Measurements from ENCODE around the gene PRR20D. TPM values are rescaled to one million over a fixed set of nuclear protein-coding genes. Genes with fewer than 3 reads are reported as not detected.
"Not testable (repeated sequence)": the region's sequence is repeated elsewhere in the genome, so short reads cannot be mapped to it uniquely, and the experiment has no call there.

Gene PRR20D
- not detected for polyA plus RNA-seq (ENCODE audit: insufficient read length)

- DNase-seq (ENCODE audit: low read depth): not testable (repeated sequence)
Measured at GRCh38 chr13:57160332-57160731, at the start of gene PRR20D. Gene PRR20D, plus strand, starts transcription at chr13:57160632. Its CDS starts 387 bp downstream, at chr13:57161019.

DNA sequence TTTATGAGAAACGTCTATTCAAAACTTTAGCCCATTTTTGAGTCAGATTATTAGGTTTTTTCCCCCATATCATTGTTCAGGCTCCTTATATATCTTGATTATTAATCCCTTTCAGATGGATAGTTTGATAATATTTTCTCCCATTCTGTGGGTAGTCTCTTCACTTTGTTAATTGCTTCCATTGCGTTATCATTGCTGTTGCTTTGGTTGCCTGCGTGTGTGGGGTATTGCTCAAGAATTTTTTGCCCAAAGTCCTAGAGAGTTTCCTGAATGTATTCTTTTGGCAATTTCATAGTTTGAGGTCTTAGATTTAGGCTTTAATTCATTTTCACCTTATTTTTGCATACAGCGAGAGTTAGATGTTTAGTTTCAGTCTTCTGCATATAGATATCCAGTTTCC, 45.5 kb upstream of the PRR20D start:
- DNase-seq (ENCODE audit: low read depth): no peak

GRCh38 chr13:57123681-57124080, 36.8 kb upstream of the PRR20D start:
- peak; percentile 48 for DNase-seq (ENCODE audit: low read depth)

- no peak for DNase-seq (ENCODE audit: low read depth)
Measured at GRCh38 chr13:57128909-57129308, 31.5 kb upstream of the PRR20D start.

GRCh38 chr13:57136093-57136492, 24.3 kb upstream of the PRR20D start:
- DNase-seq (ENCODE audit: low read depth): no peak

DNA sequence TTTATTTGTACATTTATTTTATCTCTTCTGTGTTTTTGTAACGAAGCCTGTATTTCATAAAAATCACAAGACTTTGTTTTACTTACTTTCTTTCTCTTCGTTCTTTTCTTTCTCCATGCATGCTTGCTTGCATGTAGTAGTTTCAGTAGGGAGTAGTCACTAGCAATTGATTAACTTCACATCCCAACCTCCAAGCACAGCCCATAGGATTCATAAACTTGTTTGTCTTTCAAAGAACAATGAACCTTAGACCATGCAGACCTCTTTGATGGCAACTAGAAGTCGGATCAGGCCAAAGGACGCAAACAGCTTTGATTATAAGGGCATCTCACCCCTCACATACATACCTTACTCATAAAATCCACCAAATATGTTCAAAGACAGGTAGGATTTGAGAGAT, 22.8 kb upstream of the PRR20D start:
- no peak for DNase-seq (ENCODE audit: low read depth)

GRCh38 chr13:57138988-57139387, 21.4 kb upstream of the PRR20D start:
- DNase-seq (ENCODE audit: low read depth): no peak

DNA sequence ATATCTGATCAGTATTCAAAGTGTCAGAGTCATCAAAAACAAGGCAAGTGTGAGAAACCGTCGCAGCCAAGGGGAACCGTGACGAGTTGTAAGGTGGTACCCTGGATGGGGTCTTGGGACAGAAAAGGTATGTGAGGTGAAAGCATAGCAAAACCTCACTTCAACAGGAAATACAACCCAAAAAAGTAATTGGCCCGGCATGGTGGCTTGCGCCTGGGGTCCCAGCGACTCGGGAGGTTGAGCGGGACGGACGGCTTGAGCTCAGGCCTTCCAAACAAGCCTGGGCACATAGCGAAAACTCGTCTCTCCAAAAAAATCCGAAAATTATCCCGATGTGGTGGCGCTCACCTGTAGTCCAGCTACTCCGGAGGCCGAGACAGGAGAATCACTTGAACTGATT, 20.7 kb upstream of the PRR20D start:
- DNase-seq (ENCODE audit: low read depth): not testable (repeated sequence)

- DNase-seq (ENCODE audit: low read depth): not testable (repeated sequence)
Measured at GRCh38 chr13:57140235-57140968, 20.0 kb upstream of the PRR20D start, which contains the start of gene PRR20A. Gene PRR20A, plus strand, starts transcription at chr13:57140918. Its CDS starts 387 bp downstream, at chr13:57141305.

GRCh38 chr13:57147188-57147587, 13.2 kb upstream of the PRR20D start, which contains the start of gene PRR20B:
Gene PRR20B, plus strand, starts transcription at chr13:57147488. Its CDS starts 387 bp downstream, at chr13:57147875.
- not testable (repeated sequence) for DNase-seq (ENCODE audit: low read depth)

DNA sequence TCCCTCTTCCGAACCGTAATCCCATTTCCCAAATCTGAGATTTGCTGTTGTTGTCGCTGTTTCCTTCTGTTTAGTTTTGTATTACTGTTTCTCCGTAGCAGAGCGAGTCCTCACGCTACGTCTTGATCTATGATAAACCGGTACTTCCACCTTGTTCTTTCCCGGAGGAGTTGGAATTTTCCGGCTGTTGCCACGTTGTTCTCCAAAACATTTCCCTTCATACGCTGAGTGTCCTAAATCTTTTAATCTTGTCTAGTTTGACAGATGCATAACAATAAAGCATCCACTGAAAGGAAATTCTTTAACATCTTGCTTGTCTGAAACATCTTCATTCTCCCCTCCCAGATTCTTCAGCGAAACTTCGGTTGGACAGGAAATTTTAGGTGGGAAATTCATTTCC, 12.3 kb upstream of the PRR20D start:
- DNase-seq (ENCODE audit: low read depth): not testable (repeated sequence)

DNA sequence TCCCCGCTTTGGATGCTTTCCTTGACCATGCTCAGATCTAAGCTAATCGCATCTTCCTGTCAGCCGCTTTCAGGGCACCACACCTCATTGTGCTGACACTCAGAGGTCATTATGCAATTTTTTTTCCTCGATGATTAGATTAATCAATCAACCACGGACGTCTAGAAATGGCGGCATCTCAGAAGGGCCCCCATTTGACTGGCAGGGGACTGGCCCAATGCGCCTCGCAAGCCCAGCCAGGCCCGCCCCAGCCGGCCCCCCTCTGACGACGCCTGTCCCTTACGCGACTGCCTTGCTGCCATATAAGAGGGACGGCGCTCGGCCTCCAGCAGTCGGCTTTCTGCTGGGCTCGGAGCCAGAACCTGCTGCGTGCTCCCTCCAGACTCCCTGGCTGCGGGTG, 6.7 kb upstream of the PRR20D start, which contains the start of gene PRR20C:
PRR20C (plus strand) TSS at position 301 of the 400 bp plus-strand sequence. CDS start 387 bp downstream, outside the sequence.
- not testable (repeated sequence) for DNase-seq (ENCODE audit: low read depth)

DNA sequence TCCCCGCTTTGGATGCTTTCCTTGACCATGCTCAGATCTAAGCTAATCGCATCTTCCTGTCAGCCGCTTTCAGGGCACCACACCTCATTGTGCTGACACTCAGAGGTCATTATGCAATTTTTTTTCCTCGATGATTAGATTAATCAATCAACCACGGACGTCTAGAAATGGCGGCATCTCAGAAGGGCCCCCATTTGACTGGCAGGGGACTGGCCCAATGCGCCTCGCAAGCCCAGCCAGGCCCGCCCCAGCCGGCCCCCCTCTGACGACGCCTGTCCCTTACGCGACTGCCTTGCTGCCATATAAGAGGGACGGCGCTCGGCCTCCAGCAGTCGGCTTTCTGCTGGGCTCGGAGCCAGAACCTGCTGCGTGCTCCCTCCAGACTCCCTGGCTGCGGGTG, 6.5 kb downstream of the PRR20D start, which contains the start of gene PRR20E:
PRR20E (plus strand) TSS at position 301 of the 400 bp plus-strand sequence. CDS start 387 bp downstream, outside the sequence.
- DNase-seq (ENCODE audit: low read depth): not testable (repeated sequence)

- no peak for DNase-seq (ENCODE audit: low read depth)
Measured at GRCh38 chr13:57191667-57192066, 31.2 kb downstream of the PRR20D start.

DNA sequence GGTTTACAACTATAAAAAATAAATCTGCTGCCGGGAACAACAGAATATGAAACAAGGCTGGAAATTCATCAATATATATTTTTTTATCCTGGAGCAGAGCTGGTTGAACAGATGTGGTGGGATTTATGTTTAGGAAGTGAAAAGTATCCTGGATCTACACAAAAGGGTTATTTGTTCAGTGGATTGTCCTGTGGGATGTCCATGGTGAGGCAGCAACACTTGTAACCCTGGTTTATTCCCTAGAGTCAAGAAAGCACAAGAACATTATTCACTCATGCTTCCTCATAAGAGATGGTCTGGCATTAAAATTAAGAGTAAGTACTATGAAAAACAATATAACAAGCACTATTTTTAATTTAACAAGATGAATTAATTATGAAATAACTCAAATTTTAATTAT, 52.6 kb downstream of the PRR20D start:
- no peak for DNase-seq (ENCODE audit: low read depth)

Other genes starting within 250 kb of the PRR20D start
- gene PRR20A, start 19.7 kb upstream of the PRR20D start, polyA plus RNA-seq (ENCODE audit: insufficient read length): not detected
- gene PRR20B, start 13.1 kb upstream of the PRR20D start, polyA plus RNA-seq (ENCODE audit: insufficient read length): not detected
- gene PRR20C, start 6.6 kb upstream of the PRR20D start, polyA plus RNA-seq (ENCODE audit: insufficient read length): not detected
- not detected for gene PRR20E, start 6.6 kb downstream of the PRR20D start, polyA plus RNA-seq (ENCODE audit: insufficient read length)

Data from forelimb muscle (tissue), 1 donor.